Activated B cell treated with CpG ODN at 0.5 μM for 24 hours (primary cell): ENCODE results near the gene MAP9. TPM values are rescaled to one million over a fixed set of nuclear protein-coding genes. Genes with fewer than 3 reads are reported as not detected.
A peak's percentile ranks its signal among the peaks of the same experiment; 100 is the strongest.
"Not testable (repeated sequence)": the region's sequence is repeated elsewhere in the genome, so short reads cannot be mapped to it uniquely, and the experiment has no call there.

Experiments used
- ATAC-seq: fragments of 200-7000 bp; cut with Tn5 transposase; one replicate; pipeline ENCODE4 v1.10.0; 2021; ENCODE audit warnings: low read depth, mild to moderate bottlenecking, moderate library complexity
- CTCF ChIA-PET: fragments of 350-600 bp; sonication (Branson Sonifier 250); formaldehyde crosslinking; loops from one replicate; lab custom pipeline; 2021; ENCODE audit warnings: antibody characterized with exemption; lab: Charles Lee
- POLR2A ChIA-PET: fragments of 350-600 bp; sonication (Branson Sonifier 250); formaldehyde crosslinking; loops from one replicate; lab custom pipeline; 2021; ENCODE audit warnings: antibody characterized with exemption; lab: Charles Lee
- DNase-seq: peaks from one replicate; pipeline ENCODE4 v3.0.0; 2022
- H3K27ac Mint-ChIP-seq: one replicate; pipeline ENCODE4 v1.8.0; 2020; ENCODE audit warnings: mixed read lengths
- H3K27me3 Mint-ChIP-seq: one replicate; pipeline ENCODE4 v1.8.0; 2021; ENCODE audit warnings: mixed read lengths
- H3K36me3 Mint-ChIP-seq: one replicate; pipeline ENCODE4 v1.8.0; 2021; ENCODE audit warnings: low read depth, mixed read lengths
- H3K4me1 Mint-ChIP-seq: one replicate; pipeline ENCODE4 v1.8.0; 2021; ENCODE audit warnings: mixed read lengths
- H3K4me3 Mint-ChIP-seq: one replicate; pipeline ENCODE4 v1.8.0; 2020; ENCODE audit warnings: mild to moderate bottlenecking, mixed read lengths
- H3K9me3 Mint-ChIP-seq: one replicate; pipeline ENCODE4 v1.8.0; 2020; ENCODE audit warnings: mixed read lengths
- CTCF ChIP-seq: fragments of 200-600 bp; IDR thresholded peaks from one replicate; pipeline ENCODE4 v1.8.0; 2022; ENCODE audit warnings: antibody characterized with exemption, mild to moderate bottlenecking
- intact Hi-C: fragments of 100-400 bp; cut with micrococcal nuclease; formaldehyde crosslinking; loops from one replicate; pipeline ENCODE4 v1.15.1; 2024
- total RNA-seq: library from RNA; stranded (reverse); gene quantifications from 2 replicates; pipeline ENCODE4 v1.2.3, GENCODE V29; 2022

The MAP9 gene
- total RNA-seq, result 8.8 and 10.7 TPM in 2 replicates

DNA sequence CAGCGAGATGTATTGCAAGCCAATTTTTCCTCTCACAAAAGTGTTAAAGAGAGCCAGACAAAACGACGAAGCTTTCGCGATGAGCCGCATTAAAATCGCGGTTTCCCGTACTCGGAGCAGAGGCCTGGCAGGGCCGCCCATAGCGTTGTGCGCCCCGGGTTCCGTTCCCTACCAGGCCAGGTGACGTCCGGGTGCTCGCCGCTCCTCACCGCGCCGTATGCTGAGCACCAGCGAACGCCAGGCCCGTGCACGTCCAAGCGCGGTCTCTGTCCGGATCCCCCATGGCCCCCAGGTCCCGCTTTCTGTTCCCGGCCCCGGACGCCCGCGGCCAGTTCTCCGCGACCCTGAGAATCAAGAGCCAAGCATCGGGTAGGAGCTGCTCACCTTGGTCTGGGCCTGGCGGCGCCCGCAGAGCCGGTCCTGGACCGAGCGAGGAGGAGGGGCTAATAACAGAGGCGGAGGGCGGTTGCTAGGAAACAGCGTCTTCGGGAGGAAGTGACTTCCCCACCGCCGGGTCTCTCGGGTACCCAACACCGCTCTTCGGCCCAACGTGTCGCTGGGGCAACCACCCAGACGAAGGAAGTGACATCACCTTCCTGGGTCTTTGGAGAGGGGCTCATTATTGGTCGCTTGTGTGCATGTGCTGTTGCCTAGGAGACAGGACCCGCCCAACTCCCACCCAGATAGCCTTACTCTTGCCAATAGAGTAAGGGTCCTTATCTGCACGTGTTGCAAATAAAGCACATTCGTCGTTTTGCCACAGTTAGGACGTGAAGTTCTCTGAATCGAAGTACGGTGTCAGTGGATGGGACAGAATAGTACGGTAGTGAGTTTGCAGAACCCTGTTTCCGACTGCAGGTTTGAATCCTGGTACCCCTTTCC lies at the start of gene MAP9:
MAP9 (minus strand) TSS at position 579 of the 882 bp plus-strand sequence. CDS start 1,115 bp downstream, outside the sequence.
- ATAC-seq (peak; percentile 96), DNase-seq (peak; percentile 84)
- Mint-ChIP-seq H3K27ac (peak within 1 kb of the TSS; percentile 92), H3K4me1 (peaks cover 15% of the 10 kb centered on the region), H3K9me3 (no peaks in the 10 kb centered on the region), H3K27me3 (peaks cover 3% of the 10 kb centered on the region), H3K4me3 (peak within 1 kb of the TSS; percentile 92), H3K36me3 (peaks cover 12% of the 10 kb centered on the region)
- ChIA-PET POLR2A (interaction anchor here (0.9 to 1.1 kb wide), 2 partner anchors 9 to 826 kb away, joined by 3 to 4 read pairs; partner anchors contain the start of gene PLRG1), CTCF (no interaction called here)
- intact Hi-C loops, result loop anchor here (1.0 to 5.0 kb wide), 4 partner anchors 382 to 959 kb away; partner anchors contain the start of genes CTSO and PLRG1
- no peak for TF ChIP-seq CTCF

DNA sequence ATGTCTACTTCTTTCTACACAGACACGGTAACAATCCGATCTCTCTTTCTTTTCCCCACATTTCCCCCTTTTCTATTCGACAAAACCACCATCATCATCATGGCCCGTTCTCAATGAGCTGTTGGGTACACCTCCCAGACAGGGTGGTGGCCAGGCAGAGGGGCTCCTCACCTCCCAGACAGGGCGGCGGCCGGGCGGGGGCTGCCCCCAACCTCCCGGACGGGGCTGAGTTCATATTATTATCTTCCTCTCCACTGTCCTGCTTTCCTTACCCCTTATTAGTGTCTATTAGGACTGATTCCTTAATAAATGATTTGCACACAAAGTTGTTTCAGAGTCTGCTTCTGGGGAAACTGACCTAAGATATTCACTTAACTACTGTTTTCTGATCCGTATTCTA lies 48.0 kb upstream of the MAP9 start:
- H3K27me3 Mint-ChIP-seq, CTCF ChIA-PET, H3K4me3 Mint-ChIP-seq, H3K9me3 Mint-ChIP-seq, intact Hi-C loops, H3K4me1 Mint-ChIP-seq, H3K27ac Mint-ChIP-seq, POLR2A ChIA-PET, ATAC-seq, H3K36me3 Mint-ChIP-seq, DNase-seq: not testable (repeated sequence)

- ATAC-seq (no peak), DNase-seq (no peak)
- H3K9me3 Mint-ChIP-seq, result peaks cover 2% of the 10 kb centered on the region
- TF ChIP-seq CTCF, result no peak
- ChIA-PET CTCF (no interaction called here), POLR2A (no interaction called here)
- no peak overlapping the region for H3K27ac Mint-ChIP-seq
- no peak overlapping the region for H3K4me3 Mint-ChIP-seq
- peaks cover 2% of the 10 kb centered on the region for H3K27me3 Mint-ChIP-seq
- no peaks in the 10 kb centered on the region for H3K36me3 Mint-ChIP-seq
- intact Hi-C loops, result no loop called here
- H3K4me1 Mint-ChIP-seq, result no peaks in the 10 kb centered on the region
These were observed 46.9 kb upstream of the MAP9 start for GRCh38 chr4:155423671-155424070.

DNA sequence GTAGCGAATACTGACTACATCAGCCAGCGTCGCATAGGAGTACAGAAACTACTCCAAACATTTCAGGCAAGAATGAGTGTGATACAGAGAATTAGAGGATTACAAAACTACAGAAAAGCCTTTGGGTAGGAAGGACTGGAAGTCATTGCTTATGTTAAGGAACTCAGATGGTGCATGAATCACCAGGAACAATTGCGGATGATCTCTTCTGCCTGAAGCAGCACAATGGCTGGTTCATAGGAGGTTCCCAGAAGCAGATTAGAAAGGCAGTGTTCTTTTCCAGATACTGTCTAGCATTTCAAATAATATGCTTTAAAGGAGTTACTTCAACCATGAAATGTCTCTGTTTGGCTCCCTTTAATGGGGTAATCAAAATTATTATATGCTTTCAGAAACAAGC lies 42.5 kb upstream of the MAP9 start:
- ChIA-PET POLR2A (no interaction called here), CTCF (no interaction called here)
- H3K27me3 Mint-ChIP-seq, result peaks cover 2% of the 10 kb centered on the region
- H3K36me3 Mint-ChIP-seq, result no peaks in the 10 kb centered on the region
- no peak overlapping the region for H3K27ac Mint-ChIP-seq
- no peak overlapping the region for H3K4me3 Mint-ChIP-seq
- DNase-seq (no peak), ATAC-seq (no peak)
- intact Hi-C loops, result no loop called here
- no peaks in the 10 kb centered on the region for H3K4me1 Mint-ChIP-seq
- no peaks in the 10 kb centered on the region for H3K9me3 Mint-ChIP-seq
- TF ChIP-seq CTCF, result no peak

DNA sequence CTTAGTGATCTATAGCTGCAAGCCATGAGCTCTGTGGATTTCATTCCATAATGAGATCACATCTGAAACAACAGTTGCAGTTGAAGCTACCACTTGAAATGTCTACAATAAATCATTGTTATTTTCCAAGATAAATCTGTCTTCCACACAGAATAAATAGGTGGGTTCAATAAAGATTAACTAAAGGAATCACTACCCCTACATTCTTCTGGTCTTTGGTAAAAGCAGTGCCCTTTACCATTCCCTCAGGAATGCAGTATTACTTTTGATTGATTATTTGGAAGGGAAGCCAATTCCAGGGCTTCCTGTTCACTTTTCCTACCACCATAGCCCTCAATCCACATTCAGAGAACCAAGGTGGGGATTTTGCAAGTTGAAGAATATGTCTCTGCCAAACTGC lies 38.9 kb upstream of the MAP9 start:
- H3K9me3 Mint-ChIP-seq, result no peaks in the 10 kb centered on the region
- no peak overlapping the region for H3K4me3 Mint-ChIP-seq
- ChIA-PET CTCF (no interaction called here), POLR2A (no interaction called here)
- H3K27ac Mint-ChIP-seq, result no peak overlapping the region
- H3K4me1 Mint-ChIP-seq, result no peaks in the 10 kb centered on the region
- no peak for ATAC-seq
- DNase-seq, result no peak
- no peaks in the 10 kb centered on the region for H3K36me3 Mint-ChIP-seq
- TF ChIP-seq CTCF, result no peak
- intact Hi-C loops, result no loop called here
- peaks cover 7% of the 10 kb centered on the region for H3K27me3 Mint-ChIP-seq
